SK-N-SH (cell line): ENCODE measurements around the gene CYLD. TPM values are rescaled to one million over a fixed set of nuclear protein-coding genes. Genes with fewer than 3 reads are reported as not detected.

Experiments
- CTCF ChIA-PET: fragments of 300-600, 350-600 bp; formaldehyde crosslinking; extraction: SDS; loops from one replicate; lab custom pipeline; 2021; lab: Yijun Ruan, JAX
- POLR2A ChIA-PET: fragments of 350-600 bp; sonication (Branson Sonifier 250); formaldehyde crosslinking; extraction: SDS; loops from one replicate; lab custom pipeline; 2020; ENCODE audit warnings: antibody characterized with exemption, inconsistent platforms; lab: Yijun Ruan, JAX
- DNase-seq: peaks from one replicate; pipeline ENCODE4 v3.0.0; 2012
- H2AFZ ChIP-seq: fragments of 200-600 bp; sonication (generic); 2 replicates; pipeline ENCODE4 v1.8.1; 2016; ENCODE audit warnings: antibody characterized with exemption, mild to moderate bottlenecking, low read depth
- H3F3A ChIP-seq: fragments of 200-600 bp; sonication (generic); replicated peaks from 2 replicates; pipeline ENCODE3; 2016; ENCODE audit warnings: antibody characterized with exemption, mild to moderate bottlenecking; ENCODE audit not compliant: insufficient read depth
- H3K27ac ChIP-seq, 2 experiments: fragments of 200-500 bp in 1 of 2; fragments of 200-600 bp in 1 of 2; sonication (Bioruptor generic) in 1 of 2; sonication (generic), shearing (Covaris generic) in 1 of 2; 2 replicates each; pipeline versions ENCODE4 v1.5.1 to v1.6.1; 2014 to 2016; ENCODE audit warnings: low read depth in 2 of 2, inconsistent platforms in 1 of 2, low read length in 1 of 2, mild to moderate bottlenecking in 1 of 2, mixed read lengths in 1 of 2
- H3K27me3 ChIP-seq: fragments of 200-600 bp; sonication (generic), shearing (Covaris generic); 2 replicates; pipeline ENCODE4 v1.6.1; 2016; ENCODE audit warnings: mixed run types; ENCODE audit not compliant: insufficient read depth
- H3K36me3 ChIP-seq, 2 experiments: fragments of 200-500 bp in 1 of 2; fragments of 200-600 bp in 1 of 2; sonication (Bioruptor generic) in 1 of 2; sonication (generic) in 1 of 2; replicated peaks in 1 of 2; 2 replicates each; pipeline versions ENCODE3 to v1.5.1; 2014 to 2016; ENCODE audit warnings: low read length in 1 of 2, mild to moderate bottlenecking in 1 of 2; ENCODE audit not compliant: insufficient read depth in 2 of 2, control insufficient read depth in 1 of 2
- H3K4me1 ChIP-seq, 2 experiments: fragments of 200-500 bp in 1 of 2; fragments of 200-600 bp in 1 of 2; sonication (Bioruptor generic) in 1 of 2; sonication (generic), shearing (Covaris generic) in 1 of 2; 2 replicates each; pipeline versions ENCODE4 v1.5.1 to v1.6.1; 2014 to 2016; ENCODE audit warnings: low read depth in 1 of 2, low read length in 1 of 2, mixed run types in 1 of 2; ENCODE audit not compliant: insufficient read depth in 2 of 2, control insufficient read depth in 1 of 2
- H3K4me2 ChIP-seq: fragments of 200-600 bp; sonication (generic), shearing (Covaris generic); 2 replicates; pipeline ENCODE4 v1.6.1; 2017; ENCODE audit warnings: mixed run types
- H3K4me3 ChIP-seq, 2 experiments: fragments of 200-500 bp in 1 of 2; fragments of 200-600 bp in 1 of 2; sonication (Bioruptor generic) in 1 of 2; sonication (generic), shearing (Covaris generic) in 1 of 2; 2 replicates each; pipeline versions ENCODE4 v1.5.1 to v1.8.1; 2014 to 2016; ENCODE audit warnings: low read depth in 2 of 2, inconsistent platforms in 1 of 2, low read length in 1 of 2, mild to moderate bottlenecking in 1 of 2, mixed read lengths in 1 of 2, moderate library complexity in 1 of 2
- H3K79me2 ChIP-seq: fragments of 200-600 bp; sonication (generic); 2 replicates; pipeline ENCODE4 v1.8.1; 2017; ENCODE audit warnings: mild to moderate bottlenecking; ENCODE audit not compliant: insufficient read depth
- H3K9ac ChIP-seq: fragments of 200-600 bp; sonication (generic); 2 replicates; pipeline ENCODE4 v1.6.1; 2017; ENCODE audit warnings: mixed run types
- H3K9me2 ChIP-seq: fragments of 200-600 bp; sonication (generic); 2 replicates; pipeline ENCODE4 v1.6.1; 2017; ENCODE audit warnings: mixed run types
- H3K9me3 ChIP-seq: fragments of 200-600 bp; sonication (generic); 2 replicates; pipeline ENCODE4 v1.6.1; 2017; ENCODE audit warnings: mixed run types, mild to moderate bottlenecking, moderate library complexity
- H4K20me1 ChIP-seq: fragments of 200-600 bp; sonication (generic); 2 replicates; pipeline ENCODE4 v1.6.1; 2017; ENCODE audit warnings: mild to moderate bottlenecking, mixed run types; ENCODE audit not compliant: insufficient read depth
- CHD2 ChIP-seq: fragments of 150-350 bp; IDR thresholded peaks from 2 replicates; pipeline ENCODE4 v1.6.1; 2018; ENCODE audit warnings: low read length; ENCODE audit not compliant: partially characterized antibody
- ELF1 ChIP-seq: IDR thresholded peaks from 2 replicates; pipeline ENCODE4 v1.4.0; 2012
- FOSL2 ChIP-seq: IDR thresholded peaks from 2 replicates; pipeline ENCODE4 v1.4.0; 2012; ENCODE audit warnings: low read depth, mild to moderate bottlenecking, moderate library complexity, borderline replicate concordance
- FOXM1 ChIP-seq: IDR thresholded peaks from 2 replicates; pipeline ENCODE4 v1.4.0; 2012; ENCODE audit warnings: low read depth, mild to moderate bottlenecking
- GATA2 ChIP-seq: sonication (generic); formaldehyde crosslinking; IDR thresholded peaks from 2 replicates; pipeline ENCODE4 v1.5.0; 2020; ENCODE audit warnings: mild to moderate bottlenecking, missing genetic modification reagents
- MEF2A ChIP-seq: IDR thresholded peaks from 2 replicates; pipeline ENCODE4 v1.4.0; 2012; ENCODE audit warnings: low read depth, borderline replicate concordance
- MXI1 ChIP-seq: IDR thresholded peaks from 2 replicates; pipeline ENCODE4 v1.6.1; 2012; ENCODE audit warnings: mild to moderate bottlenecking, low read depth, low read length, improper control_type of control experiment
- POLR2AphosphoS5 ChIP-seq: IDR thresholded peaks from 2 replicates; pipeline ENCODE4 v1.6.1; 2012; ENCODE audit warnings: low read depth, low read length
- RCOR1 ChIP-seq: fragments of 150-350 bp; IDR thresholded peaks from 2 replicates; pipeline ENCODE4 v1.6.1; 2017; ENCODE audit warnings: antibody characterized with exemption, low read length
- RFX5 ChIP-seq: IDR thresholded peaks from 2 replicates; pipeline ENCODE4 v1.6.1; 2012; ENCODE audit warnings: mild to moderate bottlenecking, improper control_type of control experiment, low read length
- RXRA ChIP-seq: IDR thresholded peaks from 2 replicates; pipeline ENCODE4 v1.4.0; 2012; ENCODE audit warnings: low read depth, mild to moderate bottlenecking, borderline replicate concordance
- TAF1 ChIP-seq: IDR thresholded peaks from 2 replicates; pipeline ENCODE4 v1.6.1; 2012; ENCODE audit warnings: low read depth, mild to moderate bottlenecking, low read length, moderate library complexity, borderline replicate concordance
- USF2 ChIP-seq: fragments of 150-350 bp; IDR thresholded peaks from 2 replicates; pipeline ENCODE4 v1.6.1; 2017; ENCODE audit warnings: antibody characterized with exemption, low read length, low read depth, borderline replicate concordance
- YY1 ChIP-seq: IDR thresholded peaks from 2 replicates; pipeline ENCODE4 v1.4.0; 2012; ENCODE audit warnings: low read depth, mild to moderate bottlenecking
- WGBS: methylation state at CpG from one replicate; pipeline ENCODE4 v1.1.6; 2017; ENCODE audit warnings: low lambda C conversion rate; 5-methylcytosine and 5-hydroxymethylcytosine counted together
- polyA plus RNA-seq, 3 experiments: library from polyadenylated mRNA; depleted of rRNA; stranded (reverse); fragments of >200 nt; gene quantifications; 2 replicates each; pipeline ENCODE4 v1.2.3, GENCODE V29; 2012
- TF ChIP-seq, protein P1 (sequence below): IDR thresholded peaks from 2 replicates; pipeline ENCODE4 v1.4.0; 2012; ENCODE audit warnings: low read depth
- TF ChIP-seq, protein P2 (sequence below): IDR thresholded peaks from 2 replicates; pipeline ENCODE4; 2012

The CYLD gene
- polyA plus RNA-seq, 1 of the 3 experiments (the other 2 are of a cell fraction) = 6.5 TPM

- Histone ChIP-seq H3K4me2 (no peak overlapping the region), H3K27ac (no peak overlapping the region), H3F3A (peaks cover 7% of the 10 kb centered on the region), H3K79me2 (peaks cover 10% of the 10 kb centered on the region; the same call in 1 of the 2 replicates), H3K9me2 (no peaks in the 10 kb centered on the region), H3K27me3 (no peaks in the 10 kb centered on the region), H3K9me3 (no peaks in the 10 kb centered on the region), H3K36me3 (peaks cover 11 to 16% of the 10 kb centered on the region in 2 experiments), H4K20me1 (no peaks in the 10 kb centered on the region), H3K9ac (no peak overlapping the region), H2AFZ (no peak overlapping the region), H3K4me1 (no peaks in the 10 kb centered on the region), H3K4me3 (no peak overlapping the region)
- POLR2A ChIA-PET = no interaction called here
- CTCF ChIA-PET = no interaction called here
- no peak for TF ChIP-seq MEF2A
- TF ChIP-seq RFX5 = no peak
- TF ChIP-seq, protein P1, sequence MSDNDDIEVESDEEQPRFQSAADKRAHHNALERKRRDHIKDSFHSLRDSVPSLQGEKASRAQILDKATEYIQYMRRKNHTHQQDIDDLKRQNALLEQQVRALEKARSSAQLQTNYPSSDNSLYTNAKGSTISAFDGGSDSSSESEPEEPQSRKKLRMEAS = no peak
- no peak for TF ChIP-seq RCOR1
- no peak for TF ChIP-seq POLR2AphosphoS5
- TF ChIP-seq MXI1 = no peak
- no peak for TF ChIP-seq FOXM1
- no peak for TF ChIP-seq RXRA
- TF ChIP-seq, protein P2, sequence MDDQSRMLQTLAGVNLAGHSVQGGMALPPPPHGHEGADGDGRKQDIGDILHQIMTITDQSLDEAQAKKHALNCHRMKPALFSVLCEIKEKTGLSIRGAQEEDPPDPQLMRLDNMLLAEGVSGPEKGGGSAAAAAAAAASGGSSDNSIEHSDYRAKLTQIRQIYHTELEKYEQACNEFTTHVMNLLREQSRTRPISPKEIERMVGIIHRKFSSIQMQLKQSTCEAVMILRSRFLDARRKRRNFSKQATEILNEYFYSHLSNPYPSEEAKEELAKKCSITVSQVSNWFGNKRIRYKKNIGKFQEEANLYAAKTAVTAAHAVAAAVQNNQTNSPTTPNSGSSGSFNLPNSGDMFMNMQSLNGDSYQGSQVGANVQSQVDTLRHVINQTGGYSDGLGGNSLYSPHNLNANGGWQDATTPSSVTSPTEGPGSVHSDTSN = no peak
- TF ChIP-seq YY1 = no peak
- TF ChIP-seq ELF1 = no peak
- no peak for TF ChIP-seq USF2
- DNase-seq = no peak
- 95% methylated on average over 5 of the region's 5 CpGs for WGBS
These were observed 32.5 kb downstream of the CYLD start for GRCh38 chr16:50774405-50774804.

- DNase-seq = no peak
- Histone ChIP-seq H3K36me3 (peaks cover 16 to 20% of the 10 kb centered on the region in 2 experiments), H3K4me1 (no peaks in the 10 kb centered on the region), H3K27ac (no peak overlapping the region), H2AFZ (no peak overlapping the region), H3K79me2 (peaks cover 10% of the 10 kb centered on the region; the same call in 1 of the 2 replicates), H4K20me1 (no peaks in the 10 kb centered on the region), H3K27me3 (no peaks in the 10 kb centered on the region), H3K4me2 (no peak overlapping the region), H3K9ac (no peak overlapping the region), H3F3A (peaks cover 7% of the 10 kb centered on the region), H3K9me2 (no peaks in the 10 kb centered on the region), H3K4me3 (no peak overlapping the region), H3K9me3 (no peaks in the 10 kb centered on the region)
- 88% methylated on average over 3 of the region's 3 CpGs for WGBS
- POLR2A ChIA-PET = no interaction called here
- CTCF ChIA-PET = interaction anchor here (0.9 kb wide), 1 partner anchor 31 kb away, joined by 3 read pairs; no protein-coding TSS in a partner anchor
- TF ChIP-seq CHD2 (no peak), FOSL2 (no peak), USF2 (no peak), GATA2 (CRISPR knock-in tag) (no peak), TAF1 (no peak)
These were observed 33.1 kb downstream of the CYLD start for GRCh38 chr16:50774960-50775359.
